Ascending aorta (tissue), 2 donors: ENCODE measurements around the gene EBF3. TPM values are rescaled to one million over a fixed set of nuclear protein-coding genes. Genes with fewer than 3 reads are reported as not detected.

Experiments
- DNase-seq, 2 donors: peaks; one replicate each; pipeline ENCODE4 v3.0.0-alpha.2; 2019; ENCODE audit warnings: low spot score in 2 of 2
- H3K27ac ChIP-seq, 2 donors: fragments of 200-600 bp; sonication (generic); one replicate each; pipeline ENCODE4 v1.5.1; 2016 to 2017; ENCODE audit warnings: mild to moderate bottlenecking in 1 of 2
- H3K27me3 ChIP-seq: fragments of 200-600 bp; sonication (generic); one replicate; pipeline ENCODE4 v1.5.1; 2017
- H3K36me3 ChIP-seq, 2 donors: fragments of 200-600 bp; sonication (generic); one replicate each; pipeline ENCODE4 v1.5.1; 2016
- H3K4me1 ChIP-seq, 2 donors: fragments of 200-600 bp; sonication (generic); one replicate each; pipeline ENCODE4 v1.5.1; 2016 to 2017; ENCODE audit warnings: mild to moderate bottlenecking in 1 of 2
- H3K4me3 ChIP-seq, 2 donors: fragments of 200-600 bp; sonication (generic); one replicate each; pipeline ENCODE4 v1.5.1; 2016 to 2017; ENCODE audit warnings: mild to moderate bottlenecking in 1 of 2
- H3K9me3 ChIP-seq, 2 donors: fragments of 200-600 bp; sonication (generic); one replicate each; pipeline ENCODE4 v1.5.1; 2016
- CTCF ChIP-seq, 3 experiments: fragments of 200-600 bp in 2 of 3; fragments of 450-650 bp in 1 of 3; sonication (generic) in 2 of 3; IDR thresholded peaks; one replicate each; pipeline ENCODE4 v1.5.1; 2016 to 2019; ENCODE audit warnings: antibody characterized with exemption in 3 of 3, mild to moderate bottlenecking in 1 of 3, moderate library complexity in 1 of 3
- intact Hi-C: fragments of 100-400 bp; cut with DNase I; formaldehyde crosslinking; loops from one replicate; pipeline ENCODE4 v1.15.1; 2023
- total RNA-seq: library from RNA; depleted of rRNA; stranded (reverse); fragments of >200 nt; gene quantifications from one replicate; pipeline ENCODE4 v1.1.0, GENCODE V29; 2016

The EBF3 gene
- total RNA-seq, 1 donor from 2014 or later = 20.2 TPM

- Histone ChIP-seq H3K27me3 (peaks cover 3% of the 10 kb centered on the region), H3K27ac (no peak overlapping the region), H3K9me3 (no peaks in the 10 kb centered on the region), H3K36me3 (no peaks in the 10 kb centered on the region), H3K4me3 (no peak overlapping the region), H3K4me1 (no peaks in the 10 kb centered on the region)
- no peak for DNase-seq
- intact Hi-C loops = no loop called here
- TF ChIP-seq CTCF (IDR thresholded peaks at IDR 0.05) = no peak
Observed at GRCh38 chr10:129890170-129890569, 73.9 kb downstream of the EBF3 start.

- H3K4me1 ChIP-seq = no peaks in the 10 kb centered on the region
- H3K4me3 ChIP-seq = no peak overlapping the region
- H3K27ac ChIP-seq = no peak overlapping the region
- intact Hi-C loops = loop anchor here (5.0 kb wide), 1 partner anchor 83 kb away; no protein-coding TSS in a partner anchor
- peak in 2 of 3 experiments; percentile 34 to 48 for TF ChIP-seq CTCF (IDR thresholded peaks at IDR 0.05)
- no peak for DNase-seq
- H3K27me3 ChIP-seq = peaks cover 3% of the 10 kb centered on the region
- no peaks in the 10 kb centered on the region for H3K36me3 ChIP-seq
- H3K9me3 ChIP-seq = no peaks in the 10 kb centered on the region
Observed at GRCh38 chr10:129888784-129889616, 75.1 kb downstream of the EBF3 start.

DNA sequence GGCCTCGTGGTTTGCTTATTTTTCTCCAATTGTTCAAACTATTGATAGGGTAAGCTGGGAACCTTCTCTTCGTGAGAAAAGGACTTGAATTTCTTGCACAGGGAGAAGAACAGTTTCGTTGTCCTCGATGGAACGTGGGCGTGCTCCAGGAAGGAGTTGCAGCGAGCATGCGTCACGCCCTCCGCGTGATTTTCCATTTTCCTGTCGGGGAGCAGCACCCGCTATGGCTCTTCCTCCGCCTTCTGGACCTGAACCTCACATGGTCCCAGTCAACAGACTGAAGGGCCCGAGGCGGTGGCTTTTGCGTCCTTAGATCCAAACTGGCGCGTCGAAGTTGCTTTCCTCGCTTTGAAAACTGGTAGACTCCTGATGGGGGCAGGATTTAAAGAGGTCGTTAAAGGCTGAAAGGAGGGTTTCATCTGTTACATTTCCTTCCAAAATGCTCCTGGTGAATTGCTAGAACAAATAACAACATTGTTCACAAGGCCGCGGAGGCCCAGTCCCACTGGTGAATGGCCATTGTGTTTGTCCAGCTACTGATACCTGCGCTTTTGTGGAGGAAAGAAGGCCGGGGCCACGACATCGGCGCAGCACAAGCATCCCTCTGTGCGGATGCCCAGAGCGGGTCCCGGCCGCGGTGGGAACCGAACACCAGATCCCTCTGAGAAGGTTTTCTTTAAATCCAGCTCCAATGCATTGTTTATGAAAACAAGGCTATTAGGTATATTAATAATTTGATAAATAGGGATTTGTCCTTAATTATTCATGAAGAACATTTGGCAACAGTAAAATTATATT lies 75.9 kb downstream of the EBF3 start:
- no peak overlapping the region for H3K4me3 ChIP-seq
- no peaks in the 10 kb centered on the region for H3K27me3 ChIP-seq
- H3K9me3 ChIP-seq = no peaks in the 10 kb centered on the region
- H3K27ac ChIP-seq = no peak overlapping the region
- H3K36me3 ChIP-seq = no peaks in the 10 kb centered on the region
- DNase-seq = peak in 1 of 2 donors; percentile 30
- intact Hi-C loops = loop anchor here (5.0 kb wide), 1 partner anchor 84 kb away; no protein-coding TSS in a partner anchor
- no peaks in the 10 kb centered on the region for H3K4me1 ChIP-seq
- TF ChIP-seq CTCF (IDR thresholded peaks at IDR 0.05) = no peak

DNA sequence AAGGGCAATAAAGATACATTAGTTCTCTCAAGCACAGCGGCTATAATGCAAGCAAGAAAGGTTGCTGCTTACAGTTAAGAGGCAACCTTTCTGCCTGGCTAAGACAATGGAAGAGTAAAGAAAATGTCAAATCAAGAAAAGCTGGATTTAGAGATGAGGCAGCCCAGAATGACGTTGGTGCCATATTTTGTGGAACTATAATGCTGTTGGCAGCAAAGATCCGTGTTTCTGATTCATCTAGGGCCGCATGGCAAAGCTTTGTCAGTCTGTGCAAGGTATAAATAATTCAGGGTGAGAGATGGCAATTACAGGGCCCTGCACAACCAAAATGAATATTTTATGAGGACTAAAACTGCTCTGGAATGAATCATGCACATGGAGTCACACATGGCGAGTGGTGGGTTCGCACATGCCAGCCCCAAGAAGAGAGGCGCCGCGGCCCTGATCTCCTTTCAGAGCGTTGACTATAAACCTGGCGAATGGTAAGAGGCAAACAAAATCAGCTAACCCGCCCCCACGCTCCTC lies 76.6 kb downstream of the EBF3 start:
- DNase-seq = peak in 1 of 2 donors; percentile 22
- Histone ChIP-seq H3K9me3 (no peaks in the 10 kb centered on the region), H3K27ac (no peak overlapping the region), H3K36me3 (no peaks in the 10 kb centered on the region), H3K4me1 (no peaks in the 10 kb centered on the region), H3K27me3 (no peaks in the 10 kb centered on the region), H3K4me3 (no peak overlapping the region)
- TF ChIP-seq CTCF (IDR thresholded peaks at IDR 0.05) = no peak
- intact Hi-C loops = loop anchor here (5.0 kb wide), 1 partner anchor 85 kb away; no protein-coding TSS in a partner anchor

DNA sequence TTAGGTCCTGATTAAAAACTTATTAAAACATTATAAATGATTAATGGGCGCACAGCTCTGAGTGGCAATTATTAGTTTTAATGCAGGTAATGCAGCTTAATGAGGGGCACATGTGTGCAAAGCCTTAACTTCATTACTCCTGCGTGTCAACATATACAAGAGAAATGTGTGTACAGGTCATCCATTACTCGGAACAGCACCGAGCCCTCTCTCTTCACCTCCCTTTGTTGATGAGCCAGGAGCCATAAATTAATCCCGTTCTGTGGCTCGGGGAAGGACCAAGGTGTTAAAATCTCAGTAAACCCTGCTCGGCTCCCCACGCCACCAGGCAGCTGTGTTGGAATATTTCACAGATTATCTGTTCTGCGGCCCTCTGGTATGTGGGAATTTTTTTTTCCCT lies 77.8 kb downstream of the EBF3 start:
- TF ChIP-seq CTCF (IDR thresholded peaks at IDR 0.05) = no peak
- Histone ChIP-seq H3K36me3 (no peaks in the 10 kb centered on the region), H3K27me3 (no peaks in the 10 kb centered on the region), H3K27ac (no peak overlapping the region), H3K4me1 (no peaks in the 10 kb centered on the region), H3K4me3 (no peak overlapping the region), H3K9me3 (no peaks in the 10 kb centered on the region)
- intact Hi-C loops = loop anchor here (5.0 kb wide), 1 partner anchor 86 kb away; no protein-coding TSS in a partner anchor
- no peak for DNase-seq
